ENCODE measurements around the gene DNAH5.

- TF ChIP-seq CTCF (IDR thresholded peaks at IDR 0.05) (no peak), POLR2A (IDR thresholded peaks at IDR 0.05) (no peak)
Measured at GRCh38 chr5:13704396-13704795, 240.1 kb downstream of the DNAH5 start.
